Activated CD4-positive, alpha-beta T cell treated with anti-CD3 and anti-CD28 coated beads, Interleukin-2, amount 50 U/mL, for 4 hours (primary cell): ENCODE results near the gene MGMT.
A peak's percentile ranks its signal among the peaks of the same experiment; 100 is the strongest.
"Not testable (repeated sequence)": the region's sequence is repeated elsewhere in the genome, so short reads cannot be mapped to it uniquely, and the experiment has no call there.

ENCODE experiments used
- DNase-seq, 2 experiments: peaks; one replicate each; pipeline ENCODE4 v3.0.0-alpha.2; 2020

Gene MGMT

DNA sequence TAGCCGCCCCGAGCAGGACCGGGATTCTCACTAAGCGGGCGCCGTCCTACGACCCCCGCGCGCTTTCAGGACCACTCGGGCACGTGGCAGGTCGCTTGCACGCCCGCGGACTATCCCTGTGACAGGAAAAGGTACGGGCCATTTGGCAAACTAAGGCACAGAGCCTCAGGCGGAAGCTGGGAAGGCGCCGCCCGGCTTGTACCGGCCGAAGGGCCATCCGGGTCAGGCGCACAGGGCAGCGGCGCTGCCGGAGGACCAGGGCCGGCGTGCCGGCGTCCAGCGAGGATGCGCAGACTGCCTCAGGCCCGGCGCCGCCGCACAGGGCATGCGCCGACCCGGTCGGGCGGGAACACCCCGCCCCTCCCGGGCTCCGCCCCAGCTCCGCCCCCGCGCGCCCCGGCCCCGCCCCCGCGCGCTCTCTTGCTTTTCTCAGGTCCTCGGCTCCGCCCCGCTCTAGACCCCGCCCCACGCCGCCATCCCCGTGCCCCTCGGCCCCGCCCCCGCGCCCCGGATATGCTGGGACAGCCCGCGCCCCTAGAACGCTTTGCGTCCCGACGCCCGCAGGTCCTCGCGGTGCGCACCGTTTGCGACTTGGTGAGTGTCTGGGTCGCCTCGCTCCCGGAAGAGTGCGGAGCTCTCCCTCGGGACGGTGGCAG, at the start of gene MGMT:
TSS of gene MGMT (plus strand) at position 539 of the 656 bp plus-strand sequence.
- peak; percentile 98 to 99 for DNase-seq

DNA sequence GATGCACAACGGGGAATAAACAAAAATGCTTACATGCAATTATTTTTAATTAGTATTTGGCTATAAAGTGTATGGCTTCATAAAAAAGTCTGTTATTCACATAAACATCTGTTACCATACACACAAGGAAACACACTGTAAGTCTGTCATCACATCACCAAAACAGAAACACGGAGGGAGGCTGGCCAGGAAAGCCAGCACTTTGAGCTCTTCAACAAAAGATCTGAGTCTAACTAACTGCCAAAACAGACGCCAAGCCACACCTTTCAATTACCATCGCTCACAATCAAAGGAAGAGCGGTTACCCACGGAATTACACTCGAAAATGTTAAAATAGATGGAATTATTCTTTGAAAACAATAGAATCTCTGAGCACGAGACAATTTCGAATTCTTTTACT, 49.2 kb upstream of the MGMT start:
- no peak for DNase-seq

DNA sequence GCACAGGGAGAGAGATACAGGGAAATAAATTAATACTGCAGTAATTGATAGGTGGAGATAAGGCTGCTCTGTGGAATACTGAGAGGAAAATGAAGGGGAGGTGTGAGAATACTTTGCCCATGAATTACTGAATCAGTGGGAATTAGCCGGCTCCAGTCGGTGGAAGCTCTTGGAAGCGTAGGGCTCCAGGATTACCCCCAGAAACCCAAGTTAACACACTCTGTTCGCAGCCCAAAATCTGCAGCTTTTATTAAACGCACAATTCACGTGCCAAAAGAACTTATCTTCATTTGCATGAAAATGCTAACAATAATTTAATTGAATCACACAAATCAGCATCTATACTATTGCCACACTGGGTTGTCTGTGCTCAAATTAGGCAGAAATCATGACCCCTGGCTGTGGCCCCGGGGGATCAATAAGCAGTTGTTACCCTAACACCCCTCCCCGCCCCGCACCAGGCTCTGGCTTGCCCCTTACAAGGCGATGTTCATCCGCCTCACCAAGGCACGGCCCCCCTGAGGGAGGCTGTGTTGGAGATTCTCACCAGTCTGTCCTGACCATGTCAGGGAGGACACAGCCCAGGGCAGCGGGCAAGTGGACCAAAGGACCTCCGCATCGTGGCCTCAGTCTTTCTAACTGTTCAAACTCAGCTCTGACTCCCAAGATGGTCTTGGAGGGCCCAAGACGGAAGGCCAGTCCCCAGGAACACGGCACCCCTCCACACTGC, 48.4 kb upstream of the MGMT start:
- DNase-seq, result no peak

DNA sequence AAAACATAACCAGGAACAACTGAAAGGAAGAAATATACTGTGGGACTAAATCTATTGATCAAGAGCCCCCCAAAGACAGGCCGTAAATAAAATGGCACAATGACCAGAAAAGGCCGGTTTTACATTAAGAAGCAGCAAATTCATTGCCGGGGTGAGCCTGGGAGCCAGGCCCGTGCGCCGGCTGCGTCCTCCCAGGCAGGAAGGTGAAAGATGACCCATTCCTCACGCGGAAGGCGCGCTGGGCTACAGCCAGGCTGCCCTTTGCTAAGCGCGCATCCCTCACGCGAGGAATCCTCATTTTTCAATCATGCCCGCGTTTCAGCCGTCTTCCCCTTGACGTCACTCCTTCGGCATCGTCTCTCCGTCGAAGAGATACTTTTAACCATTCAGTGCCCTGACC, 47.6 kb upstream of the MGMT start:
- no peak for DNase-seq

DNA sequence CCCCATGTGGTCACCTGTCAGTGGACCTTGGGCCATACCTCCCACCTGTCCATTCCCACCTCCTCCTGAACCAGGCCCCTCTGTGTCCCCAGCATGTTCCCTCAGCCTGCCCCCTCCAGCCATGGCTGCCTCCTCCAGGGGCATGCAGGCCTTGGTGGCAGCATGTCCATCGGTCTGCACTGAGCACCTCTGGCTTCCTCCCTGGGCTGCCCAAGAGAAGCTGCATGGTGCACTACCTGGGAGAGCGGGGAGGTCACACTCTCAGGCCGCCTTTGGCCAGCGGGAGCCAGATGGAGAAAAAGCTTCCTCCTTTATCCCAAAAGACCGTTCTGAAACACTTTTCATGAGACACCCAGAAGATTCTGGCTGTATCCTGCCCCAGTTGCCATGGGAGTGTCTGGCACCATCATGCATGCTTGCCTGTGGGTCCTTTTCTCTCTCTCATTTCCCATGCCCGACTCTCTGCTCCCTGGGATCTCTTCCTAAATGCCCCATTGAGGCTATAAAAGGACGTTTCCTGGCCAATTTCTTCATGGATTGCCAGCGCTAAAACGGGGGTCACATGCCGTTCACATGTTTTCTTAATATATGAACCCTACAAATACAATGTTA, 45.5 kb upstream of the MGMT start:
- DNase-seq, result no peak

DNA sequence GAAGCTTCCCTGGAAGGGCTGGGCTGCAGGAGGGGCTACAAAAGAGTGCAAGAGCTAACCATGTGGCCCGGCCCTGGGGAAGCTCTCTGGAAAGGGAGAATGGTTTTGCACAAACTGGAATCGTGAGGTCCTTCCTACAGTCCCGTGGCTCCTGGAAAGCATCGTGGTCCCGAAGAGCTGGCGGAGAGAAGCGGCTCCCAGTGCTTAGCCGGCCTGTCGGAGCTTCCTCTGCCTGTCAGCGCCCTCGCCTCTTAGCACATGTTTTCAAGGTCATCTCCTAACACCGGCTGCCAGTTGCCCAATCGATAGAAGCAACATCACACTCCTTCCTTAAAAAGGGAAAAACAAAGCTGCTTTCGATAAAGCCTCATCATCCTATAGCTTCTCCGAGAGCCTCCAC, 42.1 kb upstream of the MGMT start:
- no peak for DNase-seq

DNA sequence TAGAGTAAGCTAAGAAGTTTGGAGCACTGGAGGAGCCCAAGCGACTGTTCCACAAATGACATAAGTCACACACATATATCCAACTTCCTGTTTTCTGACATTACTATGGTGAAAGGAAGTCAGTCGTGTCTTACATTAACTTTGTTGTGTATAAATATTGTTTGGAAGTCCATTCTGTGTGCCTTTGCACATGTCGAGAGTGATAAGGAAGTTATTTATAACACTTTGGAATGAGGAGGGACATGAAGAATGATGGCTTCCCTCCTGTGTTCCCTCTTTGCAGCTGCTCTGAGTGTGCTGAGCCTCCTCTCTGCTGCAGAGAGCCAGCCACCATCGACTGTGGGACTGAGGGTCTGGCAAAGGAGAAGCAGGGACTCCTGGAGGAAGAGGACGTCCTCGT, 40.4 kb upstream of the MGMT start:
- DNase-seq, result no peak

DNA sequence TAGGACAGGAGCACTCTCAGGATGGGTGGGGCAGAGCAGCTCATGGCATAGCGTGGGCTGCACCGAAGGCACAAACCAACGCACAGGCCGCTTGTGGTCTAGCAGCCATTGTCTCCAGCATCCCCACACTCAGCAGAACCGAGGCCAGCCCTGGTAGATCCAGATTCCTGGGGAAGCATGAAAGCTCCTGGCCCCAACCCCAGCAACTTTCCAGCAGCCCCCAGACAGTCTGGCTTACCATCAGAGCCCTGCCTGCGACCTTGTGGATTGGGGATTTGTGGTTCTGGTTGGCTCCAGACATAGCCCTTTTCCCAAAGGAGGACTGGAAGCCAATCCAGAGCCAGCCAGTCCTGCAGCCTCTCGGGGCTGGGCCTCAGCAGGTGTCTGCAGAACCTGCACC, 33.8 kb upstream of the MGMT start:
- no peak for DNase-seq

DNA sequence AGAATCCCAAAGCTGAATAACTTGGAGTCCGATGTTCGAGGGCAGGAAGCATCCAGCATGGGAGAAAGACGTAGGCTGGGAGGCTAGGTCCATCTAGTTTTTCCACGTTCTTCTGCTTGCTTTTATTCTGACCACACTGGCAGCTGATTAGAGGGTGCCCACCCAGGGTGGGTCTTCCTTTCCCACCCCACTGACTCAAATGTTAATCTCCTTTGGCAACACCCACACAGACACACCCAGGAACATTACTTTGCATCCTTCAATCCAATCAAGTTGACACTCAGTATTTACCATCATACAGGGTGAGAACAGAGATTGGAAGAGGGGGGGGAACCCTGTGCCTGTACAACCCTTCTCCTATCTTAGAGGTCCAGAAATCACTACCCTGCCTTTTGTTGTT, 31.3 kb upstream of the MGMT start:
- not testable (repeated sequence) for DNase-seq

DNA sequence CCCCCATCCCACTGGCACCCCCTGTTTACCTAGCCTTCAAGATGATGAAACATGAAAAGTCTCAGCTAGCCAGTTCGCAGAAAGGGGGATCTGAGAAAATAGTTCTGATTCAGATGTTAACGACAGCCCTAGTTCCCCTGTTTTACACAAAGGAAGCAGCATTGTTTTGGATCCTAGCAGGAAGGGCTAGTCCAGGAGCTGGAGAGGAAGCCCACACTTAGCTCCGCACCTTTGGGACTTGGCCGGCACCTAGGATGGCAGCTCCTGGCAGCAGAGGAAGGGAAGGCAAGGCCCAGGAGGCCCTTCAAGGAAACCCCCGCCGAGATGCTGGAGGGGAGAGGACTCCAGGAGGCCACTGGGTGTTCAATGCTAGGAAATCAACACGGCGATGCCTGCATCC, 29.0 kb upstream of the MGMT start:
- DNase-seq, result no peak

DNA sequence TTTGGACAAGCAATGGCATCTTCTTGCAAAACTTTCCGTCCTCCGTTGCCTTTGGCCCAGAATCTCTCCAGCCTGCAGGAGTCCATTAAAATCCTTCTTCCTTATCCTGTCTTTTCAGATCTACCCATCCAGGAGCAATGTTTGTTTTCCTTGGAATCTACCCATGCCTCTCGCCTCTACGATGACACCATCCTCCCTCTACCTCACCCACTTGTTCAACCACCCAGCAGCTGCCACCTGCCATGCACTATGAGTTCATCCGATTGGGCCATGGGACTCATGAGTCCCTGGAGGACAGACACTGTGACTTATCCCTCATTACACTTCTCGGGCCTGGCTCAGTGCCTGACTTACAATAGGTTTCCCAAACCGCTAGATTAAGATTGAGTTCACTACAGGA, 26.8 kb upstream of the MGMT start:
- no peak for DNase-seq

DNA sequence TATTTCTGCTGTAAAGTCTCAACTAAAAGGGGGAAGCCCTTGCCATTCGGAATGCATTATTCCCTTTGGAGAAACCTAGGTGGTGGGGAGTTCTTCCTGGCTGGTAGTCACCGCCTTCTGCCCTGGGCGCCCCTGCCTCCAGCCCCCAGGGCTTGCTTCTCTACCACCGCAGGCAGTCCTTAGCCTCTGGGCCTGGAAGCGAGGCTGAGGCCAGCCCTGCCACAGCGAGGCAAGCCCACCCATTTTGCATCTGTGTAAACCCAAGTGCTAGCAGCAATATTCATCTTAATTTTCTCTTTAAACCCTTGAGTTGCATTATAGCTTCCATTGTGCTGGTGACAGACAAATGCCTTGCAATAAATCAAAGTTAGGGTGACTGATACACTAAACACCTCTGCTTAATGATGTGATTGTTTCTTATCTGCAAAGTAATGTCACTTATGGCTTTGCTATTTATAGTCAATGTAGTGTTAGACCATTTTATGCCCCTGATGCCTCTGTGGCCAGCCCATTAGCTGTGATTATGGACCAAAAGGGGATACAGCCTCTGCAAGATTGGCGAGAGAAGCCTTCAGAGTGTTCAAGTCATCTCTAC, 26.2 kb upstream of the MGMT start:
- DNase-seq, result no peak

DNA sequence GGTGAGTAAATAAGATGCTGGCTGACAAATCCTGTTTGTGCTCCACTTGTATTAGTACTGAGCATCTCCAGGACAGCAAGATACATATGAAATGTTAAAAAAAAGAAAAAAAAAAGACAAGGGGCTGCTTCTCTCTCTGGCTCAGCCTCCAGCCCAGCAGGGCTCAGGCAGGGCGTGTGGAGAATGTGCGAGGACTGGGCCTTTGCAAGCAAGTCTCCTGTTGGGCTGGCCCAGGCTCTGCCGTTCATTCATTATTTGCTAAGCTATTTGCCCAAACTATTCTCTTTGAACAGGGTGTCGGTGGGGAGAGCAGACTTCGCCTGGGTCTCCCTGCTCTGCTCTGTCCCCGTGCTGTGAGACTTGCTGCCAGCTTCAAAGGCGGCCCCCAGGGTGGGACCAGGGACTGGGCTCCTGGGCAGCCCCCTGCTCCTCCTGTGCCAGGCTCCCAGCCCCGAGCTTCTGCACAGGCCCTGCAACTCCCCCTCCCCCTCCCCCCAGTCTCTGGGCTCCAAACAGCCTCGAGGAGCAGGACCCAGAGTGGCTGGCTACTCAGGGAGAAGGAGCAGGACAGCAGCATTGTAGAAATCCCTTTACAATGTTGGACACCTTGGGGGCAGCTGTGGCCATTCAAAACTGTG, 25.6 kb upstream of the MGMT start:
- no peak for DNase-seq

DNA sequence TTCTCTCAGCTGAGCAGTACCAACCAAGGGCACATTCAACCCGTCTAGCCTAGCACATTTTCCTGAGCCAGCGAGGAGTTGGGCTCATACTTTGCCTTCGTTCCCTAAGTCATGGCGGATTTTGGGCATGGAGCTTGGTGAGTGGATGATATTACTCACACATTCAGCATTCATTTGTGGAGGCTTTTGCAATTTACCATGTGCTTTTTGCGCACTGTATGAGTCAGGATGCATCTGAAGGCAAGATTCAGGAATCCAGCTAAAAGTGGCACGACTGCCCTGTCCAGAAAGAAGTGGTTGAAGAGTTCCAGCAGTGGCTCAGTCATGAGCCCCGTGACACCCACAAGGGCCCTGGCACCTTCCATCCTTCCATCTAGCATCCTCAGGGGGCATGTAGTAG, 24.2 kb upstream of the MGMT start:
- no peak for DNase-seq

DNA sequence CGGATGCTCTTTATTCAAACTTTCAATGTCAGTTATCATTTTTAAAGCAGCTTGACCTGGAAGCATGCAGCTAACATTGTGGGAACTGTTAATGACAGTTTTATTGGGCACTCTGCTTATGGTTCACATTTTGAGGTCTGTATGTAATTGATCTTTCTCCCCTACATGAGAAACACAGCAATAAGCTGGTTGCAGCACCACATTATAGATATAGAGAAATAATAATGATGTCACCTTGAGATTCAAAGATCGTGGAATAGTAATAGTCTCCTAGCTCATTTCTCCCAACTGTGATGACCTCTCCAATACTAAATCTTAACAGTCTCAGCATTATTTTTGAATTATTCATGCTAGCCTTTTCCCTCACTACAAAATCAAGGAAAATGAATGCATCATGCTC, 22.7 kb upstream of the MGMT start:
- DNase-seq, result no peak

DNA sequence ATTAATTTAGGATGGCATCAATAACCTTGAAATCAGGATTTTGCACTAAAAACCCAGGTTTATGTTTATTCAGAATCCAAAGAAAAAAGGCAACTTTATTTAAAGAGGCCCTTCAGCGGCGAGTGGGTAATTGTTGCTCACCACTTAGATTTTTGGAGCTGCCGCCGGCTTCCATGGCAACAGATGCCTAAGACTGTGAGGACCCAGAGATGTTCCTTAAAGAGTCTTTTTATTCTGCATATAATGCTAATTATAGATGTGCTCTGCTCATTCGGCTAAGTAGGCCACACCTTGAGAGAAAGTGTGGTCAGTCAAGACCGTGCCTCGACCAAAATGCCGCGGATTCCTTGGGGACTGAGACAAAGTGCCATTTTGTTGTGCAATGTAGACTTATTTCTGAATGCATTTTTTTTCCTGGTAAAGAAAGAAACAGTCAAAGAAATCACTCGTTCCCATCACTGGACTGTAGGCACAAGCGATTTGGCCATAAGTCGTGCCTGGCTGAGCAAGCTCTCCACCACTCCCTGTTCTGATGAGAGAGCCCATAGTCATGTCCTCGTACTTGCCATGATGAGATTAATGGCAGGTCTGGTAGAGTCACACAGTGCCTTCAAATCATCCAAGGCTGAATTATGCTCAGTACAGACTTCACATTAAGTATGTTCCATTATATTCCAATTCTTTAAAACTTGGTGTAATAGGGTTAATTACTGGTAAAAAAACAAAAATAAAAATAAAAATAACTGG, 21.4 kb upstream of the MGMT start:
- no peak for DNase-seq

DNA sequence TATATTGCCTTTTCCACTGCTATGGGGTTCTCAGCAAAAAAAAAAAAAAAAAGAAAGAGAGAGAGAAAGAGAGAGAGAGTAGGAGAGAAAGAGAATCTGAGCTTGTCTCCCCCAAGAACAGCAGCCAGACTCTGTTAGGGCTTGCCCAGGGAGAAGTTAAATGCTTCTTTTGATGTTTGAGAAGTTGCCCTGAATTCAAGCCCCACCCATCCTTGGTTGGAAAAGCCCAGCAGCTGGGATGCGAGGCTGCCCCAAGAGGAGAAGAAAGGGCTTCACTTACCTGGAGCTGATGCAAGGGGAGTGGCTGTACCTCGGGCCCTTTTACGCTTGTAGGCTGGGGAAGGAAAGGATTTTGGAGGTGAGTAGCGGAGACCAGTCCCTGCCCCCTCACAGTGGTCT, 20.9 kb upstream of the MGMT start:
- DNase-seq, result no peak

DNA sequence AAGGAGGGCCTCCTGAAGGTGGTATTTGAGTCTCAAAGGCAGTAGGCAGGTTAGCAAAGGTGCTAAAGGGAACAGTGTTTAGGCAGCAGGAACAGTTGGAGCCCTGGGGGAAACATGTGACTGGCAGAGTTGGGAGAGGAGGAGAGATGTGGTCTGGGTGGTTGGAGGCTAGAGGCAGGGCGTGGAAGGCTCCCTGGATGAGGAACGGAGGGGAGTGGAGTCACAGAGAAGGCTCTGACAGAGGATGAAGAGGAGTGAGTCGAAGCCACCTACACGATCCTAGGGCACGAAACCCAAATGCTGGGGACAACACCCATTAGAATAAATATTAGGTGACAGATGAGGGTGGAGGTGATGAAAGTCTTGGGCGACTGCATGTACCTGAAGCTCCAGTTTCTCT, 19.6 kb upstream of the MGMT start:
- DNase-seq, result no peak

DNA sequence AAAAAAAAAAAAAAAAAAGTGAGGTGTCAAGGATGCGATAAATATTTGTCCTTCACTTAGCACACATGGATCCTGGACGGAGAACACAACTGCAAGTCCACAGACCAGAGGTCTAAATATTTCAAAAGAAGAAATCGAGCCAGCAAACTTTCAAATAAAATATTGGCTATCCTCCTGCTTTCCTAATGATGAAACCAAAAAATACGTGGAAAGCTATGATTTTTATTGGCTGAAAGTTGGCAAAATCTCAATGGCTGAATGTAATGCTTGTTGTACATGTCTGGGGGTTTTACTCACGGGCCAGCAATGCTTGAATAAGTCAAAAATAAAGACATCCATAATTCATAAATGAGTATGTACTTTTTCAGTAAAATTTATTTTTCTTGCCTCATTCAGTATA, 19.0 kb upstream of the MGMT start:
- no peak for DNase-seq

DNA sequence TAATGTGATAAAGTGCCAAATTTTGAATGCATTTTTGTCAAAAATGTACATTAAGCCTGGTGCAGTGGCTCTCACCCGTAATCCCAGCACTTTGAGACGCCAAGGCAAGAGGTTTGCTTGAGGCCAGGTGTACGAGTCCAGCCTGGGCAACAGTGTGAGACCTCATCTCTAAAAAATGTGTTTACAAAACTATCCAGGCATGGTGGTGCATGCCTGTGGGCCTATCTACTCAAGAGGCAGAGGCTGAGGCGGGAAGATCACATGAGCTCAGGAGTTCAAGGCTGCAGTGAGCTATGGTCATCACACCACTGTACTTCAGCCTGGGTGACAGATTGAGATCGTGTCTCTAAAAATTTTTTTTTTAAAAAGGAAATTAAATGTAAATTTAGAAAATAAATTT, 18.5 kb upstream of the MGMT start:
- DNase-seq, result no peak

DNA sequence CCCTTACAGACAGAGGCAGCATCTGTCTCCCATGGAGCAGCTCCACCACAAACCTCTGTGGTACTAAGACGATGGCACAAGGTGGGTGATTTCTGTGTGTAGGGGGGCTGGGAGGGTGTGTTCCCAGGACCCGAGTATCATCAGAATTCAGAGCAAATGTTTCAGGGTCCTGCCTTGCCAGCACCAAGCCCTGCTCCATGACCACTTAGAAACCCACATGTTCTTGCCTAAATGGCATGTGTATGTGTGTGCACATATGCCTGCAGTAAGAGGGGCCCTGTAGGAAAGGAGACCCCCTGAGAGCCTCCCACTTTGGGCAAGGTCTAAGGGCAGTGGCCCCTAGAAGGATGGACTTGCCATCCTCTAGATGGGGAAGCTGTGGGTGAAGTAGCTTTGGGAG, 17.1 kb upstream of the MGMT start:
- no peak for DNase-seq

DNA sequence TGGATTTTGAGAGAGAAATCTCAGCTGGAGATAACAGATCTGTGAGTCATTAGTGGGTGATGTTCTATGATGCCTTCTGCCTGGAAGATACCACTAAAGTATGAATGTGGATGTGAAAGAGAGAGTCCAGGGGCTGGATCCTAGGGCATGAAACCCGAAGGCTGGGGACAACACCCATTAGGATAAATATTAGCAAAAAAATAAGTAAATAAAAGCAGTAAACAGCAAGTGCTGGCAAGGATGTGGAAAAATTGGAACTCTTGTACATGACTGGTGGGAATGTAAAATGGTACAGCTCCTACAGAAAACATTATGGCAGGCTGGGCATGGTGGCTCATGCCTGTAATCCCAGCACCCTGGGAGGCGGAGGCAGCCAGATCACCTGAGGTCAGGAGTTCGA, 16.6 kb upstream of the MGMT start:
- no peak for DNase-seq

DNA sequence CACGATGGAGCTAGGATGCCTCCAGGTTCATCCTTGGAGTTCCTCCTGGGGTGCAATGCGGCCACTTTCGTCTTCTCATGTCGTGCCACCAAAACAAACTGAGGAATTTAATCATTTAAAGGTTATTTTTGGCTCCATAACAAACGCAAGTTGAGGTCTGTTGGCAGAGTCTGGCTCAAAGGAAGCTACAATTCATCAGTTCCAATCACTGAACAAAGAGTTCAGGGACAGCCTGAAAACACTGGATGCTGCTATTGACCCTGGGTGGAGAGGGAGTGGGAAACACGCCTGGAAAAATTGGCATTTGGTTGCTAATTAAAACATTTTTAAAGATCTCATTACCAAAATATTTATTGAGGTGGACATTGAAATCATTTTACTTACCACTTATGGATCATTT, 11.4 kb upstream of the MGMT start:
- DNase-seq, result no peak
